ENCODE data around the gene IL25. TPM values are rescaled to one million over a fixed set of nuclear protein-coding genes. Genes with fewer than 3 reads are reported as not detected.
A peak's percentile ranks its signal among the peaks of the same experiment; 100 is the strongest.

The IL25 gene
- total RNA-seq, 5 donors from 2014 or later (not counting 1 experiment from before 2014, with no cell fraction given), result not detected

DNA sequence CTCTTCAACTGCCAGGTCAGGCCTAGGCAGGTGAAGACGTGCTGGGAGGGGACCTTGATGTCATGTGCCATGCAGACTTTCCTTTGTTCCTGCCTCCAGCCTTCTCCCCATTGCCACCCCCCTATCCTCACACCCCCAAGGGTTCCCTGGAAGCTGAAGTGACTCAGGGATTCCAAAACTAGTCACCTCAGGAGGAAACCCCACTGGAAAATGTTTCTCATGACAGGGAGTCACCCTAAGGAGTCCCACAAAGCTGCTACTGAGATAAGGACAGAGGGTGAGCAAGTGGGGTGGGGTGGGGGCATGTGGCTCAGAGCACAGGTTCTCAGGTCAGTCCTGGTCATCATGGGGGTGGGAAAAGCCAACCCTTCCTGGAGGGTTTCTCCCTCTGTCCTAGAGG, 2.4 kb upstream of the IL25 start:
- DNase-seq (no peak), ATAC-seq (replicated peaks in 1 of 4) (no peak)
- no peak overlapping the region for H3K4me3 ChIP-seq (ENCODE audit: control insufficient read depth in 1 of 2, extremely low read depth in 1 of 2, low read length in 1 of 2)
- POLR2A ChIA-PET, result no interaction called here
- Mint-ChIP-seq H3K4me3 (no peak overlapping the region), H3K27ac (no peak overlapping the region), H3K4me1 (peaks cover 0 to 2% (median 2%) of the 10 kb centered on the region in 3 donors), H3K36me3 (no peaks in the 10 kb centered on the region), H3K27me3 (peaks cover 24 to 25% of the 10 kb centered on the region in 2 donors), H3K9me3 (no peaks in the 10 kb centered on the region)
- peaks cover 6 to 32% of the 10 kb centered on the region in 2 experiments for H3K27me3 ChIP-seq (replicated peaks in 1 of 2; ENCODE audit: control insufficient read depth in 2 of 2, extremely low read depth in 1 of 2, insufficient read depth in 2 of 2, low read length in 1 of 2)
- peaks cover 0 to 2% of the 10 kb centered on the region in 2 experiments for H3K4me1 ChIP-seq (ENCODE audit: control insufficient read depth in 1 of 2, extremely low read depth in 1 of 2, insufficient read depth in 2 of 2, low read length in 2 of 2)
- CTCF ChIA-PET, result interaction anchor here (0.6 to 1.6 kb wide), 3 partner anchors 10 to 1008 kb away, joined by 3 to 6 read pairs (median 3); no protein-coding TSS in a partner anchor
- WGBS (ENCODE audit: insufficient coverage), result no CpG with 5 or more reads among the region's 1 CpG
- H3K27ac ChIP-seq (ENCODE audit: low read length), result no peak overlapping the region
- no peaks in the 10 kb centered on the region for H3K36me3 ChIP-seq (ENCODE audit: control insufficient read depth in 2 of 2, extremely low read depth in 1 of 2, insufficient read depth in 1 of 2, low read length in 1 of 2)
- H3K9me3 ChIP-seq, result no peaks in the 10 kb centered on the region

- WGBS (ENCODE audit: insufficient coverage), result 60% methylated on average over 1 of the region's 1 CpG
- no peaks in the 10 kb centered on the region for H3K9me3 Mint-ChIP-seq
- no peak overlapping the region for H3K27ac ChIP-seq (ENCODE audit: low read length)
- ChIA-PET POLR2A (no interaction called here), CTCF (no interaction called here)
- peaks cover 0 to 2% (median 0%) of the 10 kb centered on the region in 3 donors for H3K4me1 Mint-ChIP-seq
- no peak overlapping the region for H3K4me3 Mint-ChIP-seq
- H3K27ac Mint-ChIP-seq, result no peak overlapping the region
- no peak overlapping the region for H3K4me3 ChIP-seq (ENCODE audit: control insufficient read depth in 1 of 2, extremely low read depth in 1 of 2, low read length in 1 of 2)
- H3K36me3 Mint-ChIP-seq, result no peaks in the 10 kb centered on the region
- H3K27me3 Mint-ChIP-seq, result peaks cover 19 to 20% of the 10 kb centered on the region in 2 donors
- no peak for ATAC-seq (replicated peaks in 1 of 4)
- DNase-seq, result no peak
- H3K36me3 ChIP-seq (ENCODE audit: control insufficient read depth in 2 of 2, extremely low read depth in 1 of 2, insufficient read depth in 1 of 2, low read length in 1 of 2), result no peaks in the 10 kb centered on the region
- no peaks in the 10 kb centered on the region for H3K4me1 ChIP-seq (ENCODE audit: control insufficient read depth in 1 of 2, extremely low read depth in 1 of 2, insufficient read depth in 2 of 2, low read length in 2 of 2)
- H3K9me3 ChIP-seq, result no peaks in the 10 kb centered on the region
- H3K27me3 ChIP-seq (replicated peaks in 1 of 2; ENCODE audit: control insufficient read depth in 2 of 2, extremely low read depth in 1 of 2, insufficient read depth in 2 of 2, low read length in 1 of 2), result peaks cover 4 to 22% of the 10 kb centered on the region in 2 experiments
These were observed 744 bp upstream of the IL25 start for GRCh38 chr14:23371865-23372264.

DNA sequence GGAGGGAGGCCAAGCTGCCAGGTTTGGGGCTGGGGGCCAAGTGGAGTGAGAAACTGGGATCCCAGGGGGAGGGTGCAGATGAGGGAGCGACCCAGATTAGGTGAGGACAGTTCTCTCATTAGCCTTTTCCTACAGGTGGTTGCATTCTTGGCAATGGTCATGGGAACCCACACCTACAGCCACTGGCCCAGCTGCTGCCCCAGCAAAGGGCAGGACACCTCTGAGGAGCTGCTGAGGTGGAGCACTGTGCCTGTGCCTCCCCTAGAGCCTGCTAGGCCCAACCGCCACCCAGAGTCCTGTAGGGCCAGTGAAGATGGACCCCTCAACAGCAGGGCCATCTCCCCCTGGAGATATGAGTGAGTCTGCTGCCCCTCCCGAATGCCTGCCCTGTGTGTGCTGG, 432 bp downstream of the IL25 start:
- Histone ChIP-seq H3K27ac (ENCODE audit: low read length) (no peak overlapping the region), H3K4me3 (ENCODE audit: control insufficient read depth in 1 of 2, extremely low read depth in 1 of 2, low read length in 1 of 2) (no peak overlapping the region), H3K36me3 (ENCODE audit: control insufficient read depth in 2 of 2, extremely low read depth in 1 of 2, insufficient read depth in 1 of 2, low read length in 1 of 2) (no peaks in the 10 kb centered on the region), H3K27me3 (replicated peaks in 1 of 2; ENCODE audit: control insufficient read depth in 2 of 2, extremely low read depth in 1 of 2, insufficient read depth in 2 of 2, low read length in 1 of 2) (peaks cover under 1 to 20% of the 10 kb centered on the region in 2 experiments), H3K4me1 (ENCODE audit: control insufficient read depth in 1 of 2, extremely low read depth in 1 of 2, insufficient read depth in 2 of 2, low read length in 2 of 2) (no peaks in the 10 kb centered on the region), H3K9me3 (no peaks in the 10 kb centered on the region)
- H3K27ac Mint-ChIP-seq, result no peak overlapping the region
- no peak overlapping the region for H3K4me3 Mint-ChIP-seq
- peaks cover 9 to 11% of the 10 kb centered on the region in 2 donors for H3K27me3 Mint-ChIP-seq
- 100% methylated on average over 1 of the region's 3 CpGs for WGBS (ENCODE audit: insufficient coverage)
- ChIA-PET CTCF (interaction anchor here in 1 of 2 donors (0.6 kb wide), 1 partner anchor 47 kb away, joined by 3 read pairs; no protein-coding TSS in a partner anchor), POLR2A (interaction anchor here in 1 of 2 donors (0.6 kb wide), 1 partner anchor 288 kb away, joined by 3 read pairs; no protein-coding TSS in a partner anchor)
- no peaks in the 10 kb centered on the region for H3K9me3 Mint-ChIP-seq
- peak in 1 of 4 experiments; percentile 15 for ATAC-seq (replicated peaks in 1 of 4)
- H3K4me1 Mint-ChIP-seq, result no peaks in the 10 kb centered on the region
- H3K36me3 Mint-ChIP-seq, result no peaks in the 10 kb centered on the region
- DNase-seq, result no peak

DNA sequence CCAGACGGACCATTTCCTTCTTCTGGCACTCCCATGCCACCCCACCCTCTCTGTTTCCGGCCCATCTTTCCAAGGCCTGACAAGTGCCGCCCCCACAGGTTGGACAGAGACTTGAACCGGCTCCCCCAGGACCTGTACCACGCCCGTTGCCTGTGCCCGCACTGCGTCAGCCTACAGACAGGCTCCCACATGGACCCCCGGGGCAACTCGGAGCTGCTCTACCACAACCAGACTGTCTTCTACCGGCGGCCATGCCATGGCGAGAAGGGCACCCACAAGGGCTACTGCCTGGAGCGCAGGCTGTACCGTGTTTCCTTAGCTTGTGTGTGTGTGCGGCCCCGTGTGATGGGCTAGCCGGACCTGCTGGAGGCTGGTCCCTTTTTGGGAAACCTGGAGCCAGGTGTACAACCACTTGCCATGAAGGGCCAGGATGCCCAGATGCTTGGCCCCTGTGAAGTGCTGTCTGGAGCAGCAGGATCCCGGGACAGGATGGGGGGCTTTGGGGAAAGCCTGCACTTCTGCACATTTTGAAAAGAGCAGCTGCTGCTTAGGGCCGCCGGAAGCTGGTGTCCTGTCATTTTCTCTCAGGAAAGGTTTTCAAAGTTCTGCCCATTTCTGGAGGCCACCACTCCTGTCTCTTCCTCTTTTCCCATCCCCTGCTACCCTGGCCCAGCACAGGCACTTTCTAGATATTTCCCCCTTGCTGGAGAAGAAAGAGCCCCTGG, 3.1 kb downstream of the IL25 start:
- no peaks in the 10 kb centered on the region for H3K9me3 Mint-ChIP-seq
- Histone ChIP-seq H3K27me3 (replicated peaks in 1 of 2; ENCODE audit: control insufficient read depth in 2 of 2, extremely low read depth in 1 of 2, insufficient read depth in 2 of 2, low read length in 1 of 2) (peaks cover 0 to 39% of the 10 kb centered on the region in 2 experiments), H3K4me3 (ENCODE audit: control insufficient read depth in 1 of 2, extremely low read depth in 1 of 2, low read length in 1 of 2) (no peak overlapping the region), H3K4me1 (ENCODE audit: control insufficient read depth in 1 of 2, extremely low read depth in 1 of 2, insufficient read depth in 2 of 2, low read length in 2 of 2) (no peaks in the 10 kb centered on the region), H3K9me3 (no peaks in the 10 kb centered on the region), H3K27ac (ENCODE audit: low read length) (no peak overlapping the region), H3K36me3 (ENCODE audit: control insufficient read depth in 2 of 2, extremely low read depth in 1 of 2, insufficient read depth in 1 of 2, low read length in 1 of 2) (no peaks in the 10 kb centered on the region)
- peaks cover 3 to 9% of the 10 kb centered on the region in 2 donors for H3K27me3 Mint-ChIP-seq
- no peaks in the 10 kb centered on the region for H3K4me1 Mint-ChIP-seq
- 89% methylated on average over 16 of the region's 21 CpGs for WGBS (ENCODE audit: insufficient coverage)
- no peak overlapping the region for H3K4me3 Mint-ChIP-seq
- POLR2A ChIA-PET, result no interaction called here
- no peaks in the 10 kb centered on the region for H3K36me3 Mint-ChIP-seq
- no peak overlapping the region for H3K27ac Mint-ChIP-seq
- DNase-seq, result no peak
- no peak for ATAC-seq (replicated peaks in 1 of 4)
- CTCF ChIA-PET, result no interaction called here

- H3K4me3 ChIP-seq (ENCODE audit: control insufficient read depth in 1 of 2, extremely low read depth in 1 of 2, low read length in 1 of 2), result no peak within 1 kb of the TSS
- no peaks in the 10 kb centered on the region for H3K4me1 Mint-ChIP-seq
- no peaks in the 10 kb centered on the region for H3K9me3 Mint-ChIP-seq
- peaks cover 4 to 10% of the 10 kb centered on the region in 2 donors for H3K27me3 Mint-ChIP-seq
- H3K4me1 ChIP-seq (ENCODE audit: control insufficient read depth in 1 of 2, extremely low read depth in 1 of 2, insufficient read depth in 2 of 2, low read length in 2 of 2), result no peaks in the 10 kb centered on the region
- H3K27ac ChIP-seq (ENCODE audit: low read length), result no peak within 1 kb of the TSS
- ATAC-seq (replicated peaks in 1 of 4), result no peak
- POLR2A ChIA-PET, result no interaction called here
- H3K27ac Mint-ChIP-seq, result no peak within 1 kb of the TSS
- no peaks in the 10 kb centered on the region for H3K36me3 ChIP-seq (ENCODE audit: control insufficient read depth in 2 of 2, extremely low read depth in 1 of 2, insufficient read depth in 1 of 2, low read length in 1 of 2)
- H3K4me3 Mint-ChIP-seq, result no peak within 1 kb of the TSS
- whole genome bisulfite sequencing (ENCODE audit: insufficient coverage), result 94% methylated on average over 10 of the region's 13 CpGs
- H3K9me3 ChIP-seq, result no peaks in the 10 kb centered on the region
- no peaks in the 10 kb centered on the region for H3K36me3 Mint-ChIP-seq
- H3K27me3 ChIP-seq (replicated peaks in 1 of 2; ENCODE audit: control insufficient read depth in 2 of 2, extremely low read depth in 1 of 2, insufficient read depth in 2 of 2, low read length in 1 of 2), result peaks cover 0 to 44% of the 10 kb centered on the region in 2 experiments
- CTCF ChIA-PET, result no interaction called here
- DNase-seq, result no peak
These were observed 4.0 kb downstream of the IL25 start, which contains the start of gene CMTM5 for GRCh38 chr14:23376482-23377197. CMTM5 (plus strand) TSS chr14:23377046; CDS start chr14:23377252, 206 bp downstream.

- Histone ChIP-seq H3K9me3 (no peaks in the 10 kb centered on the region), H3K27me3 (replicated peaks in 1 of 2; ENCODE audit: control insufficient read depth in 2 of 2, extremely low read depth in 1 of 2, insufficient read depth in 2 of 2, low read length in 1 of 2) (peaks cover 0 to 48% of the 10 kb centered on the region in 2 experiments), H3K4me3 (ENCODE audit: control insufficient read depth in 1 of 2, extremely low read depth in 1 of 2, low read length in 1 of 2) (no peak overlapping the region), H3K4me1 (ENCODE audit: control insufficient read depth in 1 of 2, extremely low read depth in 1 of 2, insufficient read depth in 2 of 2, low read length in 2 of 2) (no peaks in the 10 kb centered on the region), H3K27ac (ENCODE audit: low read length) (no peak overlapping the region), H3K36me3 (ENCODE audit: control insufficient read depth in 2 of 2, extremely low read depth in 1 of 2, insufficient read depth in 1 of 2, low read length in 1 of 2) (no peaks in the 10 kb centered on the region)
- Mint-ChIP-seq H3K27ac (no peak overlapping the region), H3K36me3 (no peaks in the 10 kb centered on the region), H3K27me3 (peaks cover 4 to 12% of the 10 kb centered on the region in 2 donors), H3K4me3 (no peak overlapping the region), H3K4me1 (no peaks in the 10 kb centered on the region), H3K9me3 (no peaks in the 10 kb centered on the region)
- DNase-seq (no peak), ATAC-seq (replicated peaks in 1 of 4) (no peak)
- ChIA-PET POLR2A (no interaction called here), CTCF (no interaction called here)
- 67% methylated on average over 5 of the region's 11 CpGs for WGBS (ENCODE audit: insufficient coverage)
These were observed 4.6 kb downstream of the IL25 start for GRCh38 chr14:23377198-23377550.
